Measurements from ENCODE around the gene DAZAP1. TPM values are rescaled to one million over a fixed set of nuclear protein-coding genes. Genes with fewer than 3 reads are reported as not detected.

Gene DAZAP1
- total and polyA plus RNA-seq, 2 of the 4 experiments (the other 2 are of a cell fraction), result 22.0 to 62.8 TPM

GRCh38 chr19:1389033-1389940, 18.1 kb upstream of the DAZAP1 start:
- Histone ChIP-seq H4K8ac (ENCODE audit: low read depth in 2 of 2, low read length in 2 of 2) (no peak overlapping the region), H3K9me3 (ENCODE audit: control insufficient read depth, insufficient read depth, low read length) (no peaks in the 10 kb centered on the region), H3K14ac (replicated peaks; ENCODE audit: low read depth, low read length) (no peak overlapping the region), H2BK15ac (ENCODE audit: low read depth, low read length) (no peak overlapping the region), H3K23ac (ENCODE audit: low read depth, low read length) (no peak overlapping the region), H2BK120ac (ENCODE audit: low read depth, low read length) (no peak overlapping the region), H4K5ac (ENCODE audit: low read depth, low read length) (no peak overlapping the region), H2BK5ac (ENCODE audit: low read depth, low read length, poor library complexity, severe bottlenecking) (no peak overlapping the region), H3K18ac (ENCODE audit: low read depth, low read length) (no peak overlapping the region), H2AK5ac (ENCODE audit: low read depth, low read length) (no peak overlapping the region), H3K36me3 (ENCODE audit: control insufficient read depth, insufficient read depth, low read length) (peaks cover 26% of the 10 kb centered on the region), H3K4me3 (ENCODE audit: insufficient read depth, low read depth, low read length) (no peak overlapping the region), H2AK9ac (replicated peaks; ENCODE audit: low read depth, low read length, poor library complexity) (peak overlapping the region; percentile 65), H3K79me1 (ENCODE audit: low read depth in 1 of 2, low read length in 2 of 2) (peaks cover 6 to 40% of the 10 kb centered on the region in 2 experiments; a peak in 3 of 4 replicates), H3K4ac (ENCODE audit: low read depth, low read length) (no peak overlapping the region), H3K4me2 (ENCODE audit: low read depth, low read length) (no peak overlapping the region), H3K9me1 (ENCODE audit: insufficient read depth, low read length) (peaks cover 4% of the 10 kb centered on the region; the same call in 1 of the 2 replicates), H4K91ac (ENCODE audit: insufficient read depth, low read depth, low read length) (no peak overlapping the region), H3K4me1 (ENCODE audit: control insufficient read depth, insufficient read depth, low read length) (no peaks in the 10 kb centered on the region), H3K27me3 (ENCODE audit: control insufficient read depth, insufficient read depth, low read length) (no peaks in the 10 kb centered on the region), H2BK20ac (ENCODE audit: low read depth, low read length) (no peak overlapping the region), H3K9ac (ENCODE audit: low read depth, low read length) (no peak overlapping the region), H4K20me1 (ENCODE audit: insufficient read depth, low read length) (no peaks in the 10 kb centered on the region; the same call in 1 of the 2 replicates), H3K56ac (ENCODE audit: extremely low read depth, insufficient read depth, low read length) (no peak overlapping the region), H2AFZ (replicated peaks; ENCODE audit: low read length, poor library complexity) (peak overlapping the region; percentile 63), H3K27ac (ENCODE audit: insufficient read depth, low read length) (no peak overlapping the region)
- ATAC-seq (ENCODE audit: low read depth) (no peak), DNase-seq (no peak)
- CTCF ChIA-PET, result no interaction called here
- dilution Hi-C loops (cut with HindIII; ENCODE audit: low sequenced_read_pairs, unreplicated experiment), result no loop called here
- intact Hi-C loops (cut with micrococcal nuclease), result no loop called here
- in situ Hi-C loops (cut with MboI; ENCODE audit: low sequenced_read_pairs), result no loop called here
- POLR2A ChIA-PET (ENCODE audit: unreplicated experiment), result no interaction called here
- BruUV-seq (replicated peaks), result no TSS peak
- 0 out of 2 replicates have a peak, but pooled peaks have one; percentile 10 for TF ChIP-seq NFE2L2 (IDR thresholded peaks at IDR 0.05; ENCODE audit: low read depth, low read length)
- no peak for TF ChIP-seq MAZ (IDR thresholded peaks at IDR 0.05; ENCODE audit: borderline replicate concordance, low read depth, low read length)
- no peak for TF ChIP-seq MAFK (IDR thresholded peaks at IDR 0.05; ENCODE audit: low read depth, low read length)
- WGBS, 2 experiments (ENCODE audit: extremely low coverage in 2 of 2, insufficient read length in 1 of 2), result 91% methylated on average over 20 of the region's 39 CpGs; no CpG with 5 or more reads in 1 of the 2 experiments
